ENCODE data around the gene SLC35G3. TPM values are rescaled to one million over a fixed set of nuclear protein-coding genes. Genes with fewer than 3 reads are reported as not detected.

The SLC35G3 gene
- total and polyA plus RNA-seq, 2 of the 13 experiments (the other 11 are each of a cell fraction or from before 2014, with no cell fraction given) = not detected

DNA sequence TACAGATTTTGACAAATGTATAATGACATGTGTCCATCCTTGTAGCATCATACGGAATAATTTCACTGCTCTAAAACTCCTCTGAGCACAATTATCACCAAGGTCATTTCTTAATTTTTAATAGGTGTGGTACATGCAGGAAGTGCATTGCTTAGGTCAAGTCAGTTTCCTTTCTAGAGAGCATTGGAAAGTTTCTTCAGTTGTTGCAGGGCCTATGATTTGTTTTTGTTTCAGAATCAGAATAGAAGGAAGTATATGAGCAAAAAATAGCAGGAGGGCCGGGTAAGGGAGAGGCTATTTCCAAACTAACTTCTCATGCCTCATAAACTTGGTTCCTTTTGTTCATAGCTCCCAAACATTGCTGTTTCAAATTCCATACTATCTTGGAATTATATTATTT is 24.7 kb upstream of the SLC35G3 start:
- in situ Hi-C loops (cut with HindIII; ENCODE audit: extremely low pct_ligation_motif_present, low pct_unique_long_range_greater_than_20kb) (no loop called here), intact Hi-C loops (cut with micrococcal nuclease; ENCODE audit: unreplicated experiment) (no loop called here)
- Histone ChIP-seq H3K79me2 (ENCODE audit: insufficient read depth, low read length) (no peaks in the 10 kb centered on the region), H3K9ac (ENCODE audit: insufficient read depth, low read depth, low read length) (no peak overlapping the region), H3K27ac (ENCODE audit: extremely low read length, insufficient read depth, low read length) (no peak overlapping the region), H3K9me3 (ENCODE audit: low read length) (peaks cover 6% of the 10 kb centered on the region; the same call in 1 of the 2 replicates), H3K4me1 (ENCODE audit: insufficient read depth, low read length) (no peaks in the 10 kb centered on the region), H2AFZ (ENCODE audit: low read length) (no peak overlapping the region), H3K4me2 (ENCODE audit: low read depth, low read length) (no peak overlapping the region), H3K36me3 (replicated peaks in 1 of 2; ENCODE audit: control insufficient read depth in 1 of 2, insufficient read depth in 2 of 2, low read length in 2 of 2) (no peaks in the 10 kb centered on the region), H3K4me3 (replicated peaks in 1 of 3; ENCODE audit: insufficient read depth in 1 of 3, low read depth in 2 of 3, low read length in 3 of 3) (no peak overlapping the region), H3K27me3 (ENCODE audit: control insufficient read depth in 1 of 2, insufficient read depth in 2 of 2, low read length in 2 of 2) (peaks cover 0 to 9% of the 10 kb centered on the region in 2 experiments; a peak in 2 of 5 replicates), H4K20me1 (ENCODE audit: insufficient read depth, low read length) (no peaks in the 10 kb centered on the region)
- POLR2A ChIA-PET = no interaction called here
- no TSS peak for BruUV-seq (replicated peaks)
- 27% methylated on average over 2 of the region's 2 CpGs for WGBS (ENCODE audit: low lambda C conversion rate)
- TF ChIP-seq DPF2 (CRISPR knock-in tag; IDR thresholded peaks at IDR 0.05; ENCODE audit: borderline replicate concordance, low read depth) = no peak
- no peak for TF ChIP-seq ZNF556 (CRISPR knock-in tag; IDR thresholded peaks at IDR 0.05; ENCODE audit: borderline replicate concordance)
- no peak for TF ChIP-seq PAXIP1 (CRISPR knock-in tag; conservative IDR thresholded peaks at IDR 0.05)
- TF ChIP-seq, protein P1, sequence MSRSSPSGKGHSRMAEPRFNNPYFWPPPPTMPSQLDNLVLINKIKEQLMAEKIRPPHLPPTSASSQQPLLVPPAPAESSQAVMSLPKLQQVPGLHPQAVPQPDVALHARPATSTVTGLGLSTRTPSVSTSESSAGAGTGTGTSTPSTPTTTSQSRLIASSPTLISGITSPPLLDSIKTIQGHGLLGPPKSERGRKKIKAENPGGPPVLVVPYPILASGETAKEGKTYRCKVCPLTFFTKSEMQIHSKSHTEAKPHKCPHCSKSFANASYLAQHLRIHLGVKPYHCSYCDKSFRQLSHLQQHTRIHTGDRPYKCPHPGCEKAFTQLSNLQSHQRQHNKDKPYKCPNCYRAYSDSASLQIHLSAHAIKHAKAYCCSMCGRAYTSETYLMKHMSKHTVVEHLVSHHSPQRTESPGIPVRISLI (CRISPR knock-in tag; IDR thresholded peaks at IDR 0.05; ENCODE audit: borderline replicate concordance) = no peak
- no peak for TF ChIP-seq ZSCAN30 (CRISPR knock-in tag; IDR thresholded peaks at IDR 0.05)
- TF ChIP-seq, protein P2, sequence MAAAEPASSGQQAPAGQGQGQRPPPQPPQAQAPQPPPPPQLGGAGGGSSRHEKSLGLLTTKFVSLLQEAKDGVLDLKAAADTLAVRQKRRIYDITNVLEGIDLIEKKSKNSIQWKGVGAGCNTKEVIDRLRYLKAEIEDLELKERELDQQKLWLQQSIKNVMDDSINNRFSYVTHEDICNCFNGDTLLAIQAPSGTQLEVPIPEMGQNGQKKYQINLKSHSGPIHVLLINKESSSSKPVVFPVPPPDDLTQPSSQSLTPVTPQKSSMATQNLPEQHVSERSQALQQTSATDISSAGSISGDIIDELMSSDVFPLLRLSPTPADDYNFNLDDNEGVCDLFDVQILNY (CRISPR knock-in tag; conservative IDR thresholded peaks at IDR 0.05) = no peak
- no peak for TF ChIP-seq MED8 (CRISPR knock-in tag; IDR thresholded peaks at IDR 0.05; ENCODE audit: insufficient replicate concordance)
- no peak for TF ChIP-seq SOX5 (CRISPR knock-in tag; IDR thresholded peaks at IDR 0.05; ENCODE audit: borderline replicate concordance)
- TF ChIP-seq EEA1 (CRISPR knock-in tag; IDR thresholded peaks at IDR 0.05; ENCODE audit: borderline replicate concordance) = no peak
- DNase-seq (ENCODE audit: low spot score) (no peak), ATAC-seq (no peak), FAIRE-seq (no peak)
- CTCF ChIA-PET (ENCODE audit: low intra/inter-chr PET ratio, low total read pairs) = no interaction called here
